Left lung (tissue), 10 donors: ENCODE data around the gene LYSET. TPM values are rescaled to one million over a fixed set of nuclear protein-coding genes. Genes with fewer than 3 reads are reported as not detected.
"Not testable (repeated sequence)": the region's sequence is repeated elsewhere in the genome, so short reads cannot be mapped to it uniquely, and the experiment has no call there.

Experiments used
- ATAC-seq: fragments of 200-7000 bp; cut with Tn5 transposase; one replicate; pipeline ENCODE4 v1.9.1; 2020; ENCODE audit warnings: moderate library complexity
- DNase-seq, 4 donors: peaks; one replicate each; pipeline ENCODE4 v3.0.0-alpha.2; 2013 to 2020
- H3K27ac ChIP-seq, 2 donors: fragments of 200-600 bp; sonication (generic) in 1 of 2; one replicate each; pipeline versions ENCODE4 v1.5.0 to v1.8.0; 2020 to 2021
- H3K27me3 ChIP-seq, 2 donors: fragments of 200-600 bp; sonication (generic) in 1 of 2; one replicate each; pipeline versions ENCODE4 v1.5.0 to v1.8.0; 2020 to 2021
- H3K36me3 ChIP-seq, 2 donors: fragments of 200-600 bp; sonication (generic) in 1 of 2; one replicate each; pipeline versions ENCODE4 v1.5.0 to v1.8.0; 2020 to 2021
- H3K4me1 ChIP-seq, 2 donors: fragments of 200-600 bp; one replicate each; pipeline ENCODE4 v1.8.0; 2021
- H3K4me3 ChIP-seq, 2 donors: fragments of 200-600 bp; sonication (generic) in 1 of 2; one replicate each; pipeline versions ENCODE4 v1.5.0 to v1.8.0; 2020 to 2021; ENCODE audit warnings: mild to moderate bottlenecking in 1 of 2
- H3K9me3 ChIP-seq, 2 donors: fragments of 200-600 bp; sonication (generic) in 1 of 2; one replicate each; pipeline versions ENCODE4 v1.5.0 to v1.8.0; 2020 to 2021
- intact Hi-C, 2 donors: fragments of 100-400 bp; cut with DNase I; formaldehyde crosslinking; loops; one replicate each; pipeline versions ENCODE4 v1.11.2 to v1.14.2; 2022
- polyA plus RNA-seq, 6 donors: library from polyadenylated mRNA; unstranded; fragments of 120-200 nt; gene quantifications; one replicate each; pipeline ENCODE4 v1.2.1, GENCODE V29; 2013; ENCODE audit not compliant: insufficient read length in 6 of 6
- total RNA-seq, 2 donors: library from RNA; stranded (reverse); fragmentation: NEBNext Ultra II Directional; extraction: Animal tissue kit (Norgen Biotek cat#: 25700); gene quantifications; one replicate each; pipeline ENCODE4 v1.2.1, GENCODE V29; 2021
- TF ChIP-seq, protein P1 (sequence below), 2 donors: fragments of 200-600 bp; sonication (generic) in 1 of 2; IDR thresholded peaks; one replicate each; pipeline versions ENCODE4 v1.5.0 to v1.8.0; 2021; ENCODE audit warnings: antibody characterized with exemption in 2 of 2
- donor health status: DM: no; HTN: yes; CAD: no.
- donor health status: DM: no; HTN: no; CAD: no.

Gene LYSET
- total and polyA plus RNA-seq, 8 donors, result 21.9 to 42.7 (median 23.9) TPM

DNA sequence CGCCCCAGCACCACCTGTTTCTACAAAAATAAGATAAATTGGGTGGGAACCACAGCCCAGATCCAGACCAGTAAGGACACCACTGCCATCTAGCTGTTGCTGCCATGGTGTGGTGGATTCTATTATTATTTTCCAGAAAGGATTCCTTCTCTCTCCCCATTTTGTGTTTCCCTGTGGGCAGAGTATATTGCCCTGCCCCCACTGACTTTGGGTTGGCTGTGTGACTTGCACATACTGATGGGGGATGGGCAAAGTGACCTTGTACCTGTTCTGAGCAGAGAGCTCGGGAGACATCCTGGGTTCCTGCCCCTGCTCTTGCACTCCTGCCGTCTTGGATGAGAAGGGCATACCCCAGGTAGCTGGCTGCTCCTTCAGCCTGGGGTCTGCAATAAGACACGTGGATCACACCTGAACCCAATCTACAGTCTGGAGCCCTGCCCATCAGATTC, 24.7 kb upstream of the LYSET start:
- H3K4me3 ChIP-seq, result no peak overlapping the region
- no peaks in the 10 kb centered on the region for H3K9me3 ChIP-seq
- intact Hi-C loops, result no loop called here
- H3K27ac ChIP-seq, result no peak overlapping the region
- no peaks in the 10 kb centered on the region for H3K36me3 ChIP-seq
- DNase-seq (peak in 1 of 4 donors; percentile 5), ATAC-seq (peak; percentile 22)
- TF ChIP-seq, protein P1, sequence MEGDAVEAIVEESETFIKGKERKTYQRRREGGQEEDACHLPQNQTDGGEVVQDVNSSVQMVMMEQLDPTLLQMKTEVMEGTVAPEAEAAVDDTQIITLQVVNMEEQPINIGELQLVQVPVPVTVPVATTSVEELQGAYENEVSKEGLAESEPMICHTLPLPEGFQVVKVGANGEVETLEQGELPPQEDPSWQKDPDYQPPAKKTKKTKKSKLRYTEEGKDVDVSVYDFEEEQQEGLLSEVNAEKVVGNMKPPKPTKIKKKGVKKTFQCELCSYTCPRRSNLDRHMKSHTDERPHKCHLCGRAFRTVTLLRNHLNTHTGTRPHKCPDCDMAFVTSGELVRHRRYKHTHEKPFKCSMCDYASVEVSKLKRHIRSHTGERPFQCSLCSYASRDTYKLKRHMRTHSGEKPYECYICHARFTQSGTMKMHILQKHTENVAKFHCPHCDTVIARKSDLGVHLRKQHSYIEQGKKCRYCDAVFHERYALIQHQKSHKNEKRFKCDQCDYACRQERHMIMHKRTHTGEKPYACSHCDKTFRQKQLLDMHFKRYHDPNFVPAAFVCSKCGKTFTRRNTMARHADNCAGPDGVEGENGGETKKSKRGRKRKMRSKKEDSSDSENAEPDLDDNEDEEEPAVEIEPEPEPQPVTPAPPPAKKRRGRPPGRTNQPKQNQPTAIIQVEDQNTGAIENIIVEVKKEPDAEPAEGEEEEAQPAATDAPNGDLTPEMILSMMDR (IDR thresholded peaks at IDR 0.05), result no peak
- no peaks in the 10 kb centered on the region for H3K4me1 ChIP-seq
- H3K27me3 ChIP-seq, result no peaks in the 10 kb centered on the region

DNA sequence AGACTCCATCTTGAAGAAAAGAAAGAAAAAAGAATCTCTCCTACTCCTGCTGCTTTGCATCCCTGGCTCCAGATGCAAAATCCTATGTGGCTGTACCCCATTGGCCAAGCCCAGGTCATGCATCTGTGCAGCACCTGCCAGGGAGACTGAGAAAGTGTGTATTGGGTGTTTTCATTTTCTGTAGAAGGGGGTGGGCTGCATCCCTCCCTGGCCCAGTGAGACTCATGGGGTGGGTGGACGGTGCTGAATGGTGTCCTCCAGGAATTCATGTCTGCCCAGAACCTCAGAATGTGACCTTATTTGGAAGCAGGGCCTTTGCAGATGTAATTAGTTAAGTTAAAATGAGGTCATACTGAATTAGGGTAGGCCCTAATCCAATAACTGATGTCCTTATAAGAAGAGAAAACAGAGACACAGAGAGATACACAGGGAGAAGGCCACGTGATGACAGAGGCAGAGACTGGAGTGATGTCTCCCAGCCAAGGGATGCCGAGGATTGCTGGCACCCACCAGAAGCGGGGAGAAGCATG, 23.6 kb upstream of the LYSET start:
- Histone ChIP-seq H3K4me1 (no peaks in the 10 kb centered on the region), H3K27me3 (no peaks in the 10 kb centered on the region), H3K27ac (no peak overlapping the region), H3K9me3 (no peaks in the 10 kb centered on the region), H3K4me3 (no peak overlapping the region), H3K36me3 (no peaks in the 10 kb centered on the region)
- intact Hi-C loops, result no loop called here
- TF ChIP-seq, protein P1 (IDR thresholded peaks at IDR 0.05), result no peak
- ATAC-seq (no peak), DNase-seq (no peak)

DNA sequence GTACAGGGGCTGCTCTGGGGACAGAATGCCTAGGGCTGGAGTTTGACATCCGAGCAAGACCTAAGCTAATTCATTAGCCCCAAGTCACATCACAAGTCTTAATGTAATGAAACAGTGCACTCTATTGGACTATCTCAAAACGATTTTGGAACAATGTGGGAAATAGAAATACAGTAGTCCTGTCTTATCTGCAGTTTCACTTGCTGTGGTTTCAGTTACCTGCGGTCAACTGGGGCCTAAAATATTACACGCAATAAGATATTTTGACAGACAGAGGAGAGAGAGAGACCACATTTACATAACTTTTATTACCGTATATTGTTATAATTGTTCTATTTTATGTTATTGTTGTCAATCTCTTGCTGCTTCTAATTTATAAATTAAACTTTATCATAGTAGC, 21.6 kb upstream of the LYSET start:
- Histone ChIP-seq H3K36me3 (no peaks in the 10 kb centered on the region), H3K4me3 (no peak overlapping the region), H3K27ac (no peak overlapping the region), H3K9me3 (no peaks in the 10 kb centered on the region), H3K4me1 (no peaks in the 10 kb centered on the region), H3K27me3 (no peaks in the 10 kb centered on the region)
- ATAC-seq, result no peak
- no peak for DNase-seq
- intact Hi-C loops, result no loop called here
- TF ChIP-seq, protein P1 (IDR thresholded peaks at IDR 0.05), result no peak

DNA sequence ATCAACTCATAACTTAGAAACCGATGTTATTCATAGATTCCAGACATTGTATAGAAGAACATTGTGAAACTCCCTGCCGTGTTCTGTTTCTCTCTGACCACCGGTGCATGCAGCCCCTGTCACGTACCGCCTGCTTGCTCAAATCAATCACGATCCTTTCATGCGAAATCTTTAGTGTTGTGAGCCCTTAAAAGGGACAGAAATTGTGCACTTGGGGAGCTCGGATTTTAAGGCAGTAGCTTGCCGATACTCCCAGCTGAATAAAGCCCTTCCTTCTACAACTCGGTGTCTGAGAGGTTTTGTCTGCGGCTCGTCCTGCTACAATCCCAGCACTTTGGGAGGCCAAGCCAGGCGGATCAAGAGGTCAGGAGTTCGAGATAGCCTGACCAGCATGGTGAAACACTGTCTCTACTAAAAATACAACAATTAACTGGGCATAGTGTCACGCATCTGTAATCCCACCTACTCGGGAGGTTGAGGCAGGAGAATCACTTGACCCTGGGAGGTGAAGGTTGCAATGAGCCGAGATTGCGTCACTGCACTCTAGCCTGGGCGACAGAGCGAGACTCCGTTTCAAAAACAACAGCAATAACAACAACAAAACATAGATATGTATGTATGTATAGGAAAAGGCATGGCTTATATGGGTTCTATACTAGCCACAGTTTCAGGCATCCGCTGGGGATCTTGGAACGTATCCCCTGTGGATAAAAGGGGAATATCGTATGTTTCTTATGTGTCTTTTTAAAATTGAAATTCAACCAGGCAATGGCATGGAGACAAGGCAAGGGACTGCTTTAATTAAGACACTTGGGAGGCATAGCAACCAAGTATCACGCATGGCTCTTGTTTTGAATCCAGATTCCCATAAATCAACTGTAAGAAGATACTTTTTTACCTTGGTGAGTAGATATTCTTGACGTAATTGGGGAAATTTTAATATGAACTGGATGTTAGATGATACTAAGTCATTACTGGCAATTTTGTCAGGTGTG, 19.5 kb upstream of the LYSET start:
- intact Hi-C loops, result not testable (repeated sequence)

DNA sequence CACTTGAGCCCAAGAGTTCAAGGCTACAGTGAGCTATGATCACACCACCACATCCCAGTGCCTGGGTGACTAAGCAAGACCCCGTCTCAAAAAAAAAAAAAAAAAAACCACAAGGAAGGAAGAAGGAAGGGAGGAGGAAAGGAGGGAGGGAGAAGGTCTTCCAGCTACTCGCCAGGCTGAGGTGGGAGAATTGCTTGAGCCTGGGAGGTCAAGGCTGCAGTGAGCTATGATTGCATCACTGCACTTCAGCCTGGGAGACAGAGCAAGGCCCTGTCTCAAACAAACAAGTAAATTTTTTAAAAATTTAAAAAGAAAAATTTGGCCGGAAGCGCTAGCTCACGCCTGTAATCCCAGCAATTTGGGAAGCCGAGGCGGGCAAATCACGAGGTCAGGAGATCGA, 16.5 kb upstream of the LYSET start:
- H3K27me3 ChIP-seq, result peaks cover 0 to 17% of the 10 kb centered on the region in 2 donors
- ATAC-seq, H3K4me1 ChIP-seq, H3K4me3 ChIP-seq, H3K27ac ChIP-seq, H3K36me3 ChIP-seq, H3K9me3 ChIP-seq, intact Hi-C loops: not testable (repeated sequence)
- DNase-seq, result peak in 1 of 4 donors; percentile 0

More for the DNA sequence above, 19.5 kb upstream of the LYSET start:
- peak in 1 of 4 donors; percentile 13 for DNase-seq
- H3K36me3 ChIP-seq, H3K27ac ChIP-seq, H3K27me3 ChIP-seq, H3K4me1 ChIP-seq, H3K4me3 ChIP-seq, ATAC-seq, H3K9me3 ChIP-seq: not testable (repeated sequence)

DNA sequence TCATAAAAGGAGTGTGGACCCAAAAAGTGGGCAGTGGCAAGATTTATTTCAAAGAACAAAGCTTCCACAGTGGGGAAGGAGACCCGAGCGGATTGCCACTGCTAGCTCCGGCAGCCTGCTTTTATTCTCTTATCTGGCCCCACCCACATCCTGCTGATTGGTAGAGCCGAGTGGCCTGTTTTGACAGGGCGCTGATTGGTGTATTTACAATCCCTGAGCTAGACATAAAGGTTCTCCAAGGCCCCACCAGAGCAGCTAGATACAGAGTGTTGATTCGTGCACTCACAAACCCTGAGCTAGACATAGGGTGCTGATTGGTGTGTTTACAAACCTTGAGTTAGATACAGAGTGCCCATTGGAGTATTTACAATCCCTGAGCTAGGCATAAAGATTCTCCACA, 15.5 kb upstream of the LYSET start:
- intact Hi-C loops, H3K27ac ChIP-seq, H3K4me3 ChIP-seq, H3K9me3 ChIP-seq, H3K4me1 ChIP-seq, H3K36me3 ChIP-seq, ATAC-seq: not testable (repeated sequence)
- peak in 1 of 4 donors; percentile 8 for DNase-seq
- H3K27me3 ChIP-seq, result peaks cover 0 to 17% of the 10 kb centered on the region in 2 donors

DNA sequence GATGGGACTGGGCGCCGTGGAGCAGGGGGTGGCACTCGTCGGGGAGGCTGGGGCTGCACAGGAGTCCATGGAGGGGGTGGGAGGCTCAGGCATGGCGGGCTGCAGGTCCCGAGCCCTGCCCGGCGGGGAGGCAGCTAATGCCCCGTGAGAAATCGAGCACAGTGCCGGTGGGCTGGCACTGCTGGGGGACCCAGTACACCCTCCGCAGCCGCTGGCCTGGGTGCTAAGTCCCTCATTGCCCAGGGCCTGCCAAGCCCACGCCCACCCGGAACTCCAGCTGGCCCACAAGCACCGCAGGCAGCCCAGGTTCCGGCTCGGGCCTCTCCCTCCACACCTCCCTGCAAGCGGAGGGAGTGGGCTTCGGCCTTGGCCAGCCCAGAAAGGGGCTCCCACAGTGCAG, 15.0 kb upstream of the LYSET start:
- H3K27ac ChIP-seq, result not testable (repeated sequence)
- DNase-seq, result peak in 2 of 4 donors; percentile 1 to 68

More for the DNA sequence above, 15.0 kb upstream of the LYSET start:
- H3K9me3 ChIP-seq, H3K4me1 ChIP-seq, H3K4me3 ChIP-seq, intact Hi-C loops, ATAC-seq, H3K36me3 ChIP-seq: not testable (repeated sequence)
- peaks cover 0 to 17% of the 10 kb centered on the region in 2 donors for H3K27me3 ChIP-seq
